Measurements from ENCODE around the gene ZNF521. TPM values are rescaled to one million over a fixed set of nuclear protein-coding genes. Genes with fewer than 3 reads are reported as not detected.

The ZNF521 gene
- total RNA-seq, 2 donors from 2014 or later: 8.0 to 17.2 TPM

- Histone ChIP-seq H3K9me3 (no peaks in the 10 kb centered on the region), H3K4me1 (ENCODE audit: control insufficient read depth in 1 of 2, low read depth in 2 of 2) (peaks cover 0 to 5% of the 10 kb centered on the region in 2 donors), H3K27ac (no peak overlapping the region), H3K27me3 (replicated peaks; ENCODE audit: insufficient read depth) (no peaks in the 10 kb centered on the region), H3K36me3 (no peaks in the 10 kb centered on the region), H3K4me3 (no peak overlapping the region)
- DNase-seq (ENCODE audit: low spot score): no peak
- ATAC-seq (ENCODE audit: insufficient number of reproducible peaks, low FRiP score, low read depth): no peak
- TF ChIP-seq CTCF (IDR thresholded peaks at IDR 0.05): no peak
Measured at GRCh38 chr18:25365242-25365641, 13.3 kb upstream of the ZNF521 start.

GRCh38 chr18:25364732-25365131 lies 12.8 kb upstream of the ZNF521 start:
- no peak for TF ChIP-seq CTCF (IDR thresholded peaks at IDR 0.05)
- H3K27ac ChIP-seq: no peak overlapping the region
- no peak overlapping the region for H3K4me3 ChIP-seq
- no peak for ATAC-seq (ENCODE audit: insufficient number of reproducible peaks, low FRiP score, low read depth)
- H3K4me1 ChIP-seq (ENCODE audit: control insufficient read depth in 1 of 2, low read depth in 2 of 2): peaks cover 0 to under 1% of the 10 kb centered on the region in 2 donors
- no peaks in the 10 kb centered on the region for H3K36me3 ChIP-seq
- DNase-seq (ENCODE audit: low spot score): no peak
- no peaks in the 10 kb centered on the region for H3K9me3 ChIP-seq
- H3K27me3 ChIP-seq (replicated peaks; ENCODE audit: insufficient read depth): no peaks in the 10 kb centered on the region

GRCh38 chr18:25360301-25360899 lies 8.4 kb upstream of the ZNF521 start:
- Histone ChIP-seq H3K27ac (no peak overlapping the region), H3K4me1 (ENCODE audit: control insufficient read depth in 1 of 2, low read depth in 2 of 2) (no peaks in the 10 kb centered on the region), H3K9me3 (no peaks in the 10 kb centered on the region), H3K27me3 (replicated peaks; ENCODE audit: insufficient read depth) (no peaks in the 10 kb centered on the region), H3K4me3 (no peak overlapping the region), H3K36me3 (no peaks in the 10 kb centered on the region)
- no peak for TF ChIP-seq CTCF (IDR thresholded peaks at IDR 0.05)
- ATAC-seq (ENCODE audit: insufficient number of reproducible peaks, low FRiP score, low read depth) (no peak), DNase-seq (ENCODE audit: low spot score) (no peak)

- Histone ChIP-seq H3K27me3 (replicated peaks; ENCODE audit: insufficient read depth) (no peaks in the 10 kb centered on the region), H3K4me1 (ENCODE audit: control insufficient read depth in 1 of 2, low read depth in 2 of 2) (peaks cover 4 to 14% of the 10 kb centered on the region in 2 donors), H3K36me3 (no peaks in the 10 kb centered on the region), H3K4me3 (peak overlapping the region; percentile 69), H3K9me3 (no peaks in the 10 kb centered on the region), H3K27ac (no peak overlapping the region)
- DNase-seq (ENCODE audit: low spot score) (no peak), ATAC-seq (ENCODE audit: insufficient number of reproducible peaks, low FRiP score, low read depth) (no peak)
- TF ChIP-seq CTCF (IDR thresholded peaks at IDR 0.05): no peak
Measured at GRCh38 chr18:25353080-25353479, 1.1 kb upstream of the ZNF521 start.

- H3K36me3 ChIP-seq: no peaks in the 10 kb centered on the region
- H3K4me3 ChIP-seq: peak overlapping the region; percentile 69
- ATAC-seq (ENCODE audit: insufficient number of reproducible peaks, low FRiP score, low read depth): no peak
- H3K9me3 ChIP-seq: no peaks in the 10 kb centered on the region
- H3K4me1 ChIP-seq (ENCODE audit: control insufficient read depth in 1 of 2, low read depth in 2 of 2): peaks cover 4 to 14% of the 10 kb centered on the region in 2 donors
- H3K27me3 ChIP-seq (replicated peaks; ENCODE audit: insufficient read depth): no peaks in the 10 kb centered on the region
- no peak for DNase-seq (ENCODE audit: low spot score)
- peak overlapping the region; percentile 27 for H3K27ac ChIP-seq
- TF ChIP-seq CTCF (IDR thresholded peaks at IDR 0.05): no peak
Measured at GRCh38 chr18:25352629-25353005, 651 bp upstream of the ZNF521 start.

Measured in thoracic aorta (tissue), 2 donors.